HepG2 (cell line): ENCODE results near the gene CSNK1E. TPM values are rescaled to one million over a fixed set of nuclear protein-coding genes. Genes with fewer than 3 reads are reported as not detected.
A peak's percentile ranks its signal among the peaks of the same experiment; 100 is the strongest.

Source experiments
- ELF3 ChIP-seq: IDR thresholded peaks from 2 replicates; pipeline ENCODE4 v1.6.1; 2016; ENCODE audit warnings: missing genetic modification reagents, missing compliant biosample characterization
- ERF ChIP-seq: IDR thresholded peaks from 2 replicates; pipeline ENCODE4 v1.6.1; 2018; ENCODE audit warnings: missing biosample characterization, missing genetic modification reagents
- FOXJ3 ChIP-seq: sonication (generic); formaldehyde crosslinking; IDR thresholded peaks from 2 replicates; pipeline ENCODE4 v1.4.0; 2020; ENCODE audit warnings: missing genetic modification reagents, mild to moderate bottlenecking, borderline replicate concordance
- HNF4A ChIP-seq: sonication (generic); formaldehyde crosslinking; IDR thresholded peaks from 2 replicates; pipeline ENCODE4 v1.4.0; 2020; ENCODE audit warnings: missing genetic modification reagents
- HNF4G ChIP-seq, 2 experiments: sonication (generic) in 1 of 2; formaldehyde crosslinking in 1 of 2; IDR thresholded peaks; 2 replicates each; pipeline versions ENCODE4 v1.4.0 to v1.6.1; 2011 to 2020; ENCODE audit warnings: borderline replicate concordance in 2 of 2, low read depth in 2 of 2, mild to moderate bottlenecking in 2 of 2, low read length in 1 of 2, missing genetic modification reagents in 1 of 2, moderate library complexity in 1 of 2
- MAZ ChIP-seq, 2 experiments: sonication (generic) in 1 of 2; formaldehyde crosslinking in 1 of 2; IDR thresholded peaks; 2 replicates each; pipeline versions ENCODE4 v1.5.0 to v1.6.1; 2012 to 2020; ENCODE audit warnings: low read depth in 2 of 2, mild to moderate bottlenecking in 2 of 2, borderline replicate concordance in 1 of 2, improper control_type of control experiment in 1 of 2, low read length in 1 of 2, missing genetic modification reagents in 1 of 2, moderate library complexity in 1 of 2
- SAFB2 ChIP-seq: sonication (generic); formaldehyde crosslinking; IDR thresholded peaks from 2 replicates; pipeline ENCODE4 v1.5.1; 2020; ENCODE audit warnings: missing genetic modification reagents, low read depth, mild to moderate bottlenecking, borderline replicate concordance
- ZBTB21 ChIP-seq: sonication (generic); formaldehyde crosslinking; IDR thresholded peaks from 2 replicates; pipeline ENCODE4 v1.4.0; 2020; ENCODE audit warnings: missing genetic modification reagents
- ZFX ChIP-seq: sonication (generic); formaldehyde crosslinking; IDR thresholded peaks from 2 replicates; pipeline ENCODE4 v1.4.0; 2020; ENCODE audit warnings: mild to moderate bottlenecking, low read depth, missing genetic modification reagents, moderate library complexity
- polyA plus RNA-seq, 8 experiments: library from polyadenylated mRNA; depleted of rRNA in 3 of 8; stranded (reverse) in 7 of 8; unstranded in 1 of 8; fragments of >200 nt; fragmentation: Illumina TruSeq in 4 of 8; extraction: Trizol in 4 of 8; gene quantifications; 2 replicates each; pipeline versions ENCODE4 v1.2.1 to v1.2.3, GENCODE V29; 2011 to 2016; ENCODE audit warnings: low read depth in 4 of 8, missing spikeins in 1 of 8, mixed read lengths in 1 of 8; ENCODE audit not compliant: insufficient read depth in 1 of 8
- total RNA-seq, 5 experiments: library from RNA; depleted of rRNA; stranded (reverse); fragments of >200 nt; fragmentation: Illumina TruSeq; extraction: Trizol; gene quantifications; 2 replicates each; pipeline ENCODE4 v1.2.3, GENCODE V29; 2016; ENCODE audit warnings: low read depth in 1 of 5
- TF ChIP-seq, protein P1 (sequence below): sonication (generic); formaldehyde crosslinking; IDR thresholded peaks from 2 replicates; pipeline ENCODE4; 2020; ENCODE audit warnings: missing genetic modification reagents, mild to moderate bottlenecking, borderline replicate concordance

CSNK1E gene
- total and polyA plus RNA-seq, 2 of the 13 experiments (the other 11 are each of a cell fraction or from before 2014, with no cell fraction given): 34.7 to 129 TPM

DNA sequence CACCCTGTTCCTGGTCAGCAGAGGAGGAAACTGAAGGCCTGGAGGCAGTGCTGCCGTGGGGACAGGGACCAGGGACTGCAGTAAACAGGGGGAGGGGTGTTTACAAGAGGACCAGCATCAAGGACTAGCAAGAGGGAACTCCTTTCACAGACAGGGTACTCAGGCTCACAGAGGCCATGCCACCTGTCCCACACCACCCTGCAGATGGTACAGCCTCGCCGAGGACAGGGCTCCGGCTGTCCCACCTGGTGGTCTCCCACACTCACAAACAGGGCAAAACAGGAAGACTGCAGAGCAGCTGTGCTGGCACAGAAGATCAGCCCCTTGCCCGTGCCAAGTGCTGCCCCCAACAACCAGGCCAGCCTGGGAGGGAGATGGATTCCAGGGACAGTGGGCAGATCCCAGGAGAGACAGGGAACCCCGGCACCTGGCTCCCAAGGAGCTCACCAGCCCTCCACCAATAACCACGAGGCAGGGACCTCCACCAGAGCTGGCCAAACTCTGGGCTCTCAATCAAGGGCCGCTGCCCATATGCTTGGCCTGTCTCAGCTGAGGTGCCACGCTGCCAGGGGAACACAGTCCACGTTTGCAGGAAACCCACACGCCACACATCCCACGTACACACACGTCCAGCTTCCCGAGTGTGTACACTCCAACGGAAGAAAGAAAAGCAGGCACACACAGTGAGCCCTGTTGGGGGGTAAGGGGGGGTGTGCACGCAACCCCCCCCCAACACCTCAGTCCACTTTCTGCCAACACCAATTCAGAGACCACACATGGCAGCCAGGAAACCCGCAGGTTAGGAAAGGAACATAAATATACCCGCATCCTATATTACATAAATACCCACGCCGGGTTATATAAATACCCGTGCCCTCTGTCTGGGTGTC is 2.1 kb downstream of the CSNK1E start (continued):
- TF ChIP-seq ZBTB21 (CRISPR knock-in tag) (no peak), FOXJ3 (CRISPR knock-in tag) (no peak), HNF4A (CRISPR knock-in tag) (peak; percentile 37; the same call in 1 of the 2 replicates), HNF4G (IDR thresholded peaks at IDR 0.05; ENCODE audit: borderline replicate concordance, low read depth, low read length) (no peak), HNF4G (CRISPR knock-in tag; IDR thresholded peaks at IDR 0.05; ENCODE audit: borderline replicate concordance, low read depth) (no peak), ERF (CRISPR knock-in tag) (0 out of 2 replicates have a peak, but pooled peaks have one; percentile 20), SAFB2 (CRISPR knock-in tag) (0 out of 2 replicates have a peak, but pooled peaks have one; percentile 32), ZFX (CRISPR knock-in tag) (peak; percentile 60), ELF3 (peak; percentile 55), MAZ (IDR thresholded peaks at IDR 0.05; ENCODE audit: borderline replicate concordance, low read depth, low read length) (no peak), MAZ (CRISPR knock-in tag; IDR thresholded peaks at IDR 0.05; ENCODE audit: low read depth) (no peak)
- TF ChIP-seq, protein P1, sequence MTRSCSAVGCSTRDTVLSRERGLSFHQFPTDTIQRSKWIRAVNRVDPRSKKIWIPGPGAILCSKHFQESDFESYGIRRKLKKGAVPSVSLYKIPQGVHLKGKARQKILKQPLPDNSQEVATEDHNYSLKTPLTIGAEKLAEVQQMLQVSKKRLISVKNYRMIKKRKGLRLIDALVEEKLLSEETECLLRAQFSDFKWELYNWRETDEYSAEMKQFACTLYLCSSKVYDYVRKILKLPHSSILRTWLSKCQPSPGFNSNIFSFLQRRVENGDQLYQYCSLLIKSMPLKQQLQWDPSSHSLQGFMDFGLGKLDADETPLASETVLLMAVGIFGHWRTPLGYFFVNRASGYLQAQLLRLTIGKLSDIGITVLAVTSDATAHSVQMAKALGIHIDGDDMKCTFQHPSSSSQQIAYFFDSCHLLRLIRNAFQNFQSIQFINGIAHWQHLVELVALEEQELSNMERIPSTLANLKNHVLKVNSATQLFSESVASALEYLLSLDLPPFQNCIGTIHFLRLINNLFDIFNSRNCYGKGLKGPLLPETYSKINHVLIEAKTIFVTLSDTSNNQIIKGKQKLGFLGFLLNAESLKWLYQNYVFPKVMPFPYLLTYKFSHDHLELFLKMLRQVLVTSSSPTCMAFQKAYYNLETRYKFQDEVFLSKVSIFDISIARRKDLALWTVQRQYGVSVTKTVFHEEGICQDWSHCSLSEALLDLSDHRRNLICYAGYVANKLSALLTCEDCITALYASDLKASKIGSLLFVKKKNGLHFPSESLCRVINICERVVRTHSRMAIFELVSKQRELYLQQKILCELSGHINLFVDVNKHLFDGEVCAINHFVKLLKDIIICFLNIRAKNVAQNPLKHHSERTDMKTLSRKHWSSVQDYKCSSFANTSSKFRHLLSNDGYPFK (CRISPR knock-in tag): 0 out of 2 replicates have a peak, but pooled peaks have one; percentile 43
